ENCODE measurements around the gene REG3G.

DNA sequence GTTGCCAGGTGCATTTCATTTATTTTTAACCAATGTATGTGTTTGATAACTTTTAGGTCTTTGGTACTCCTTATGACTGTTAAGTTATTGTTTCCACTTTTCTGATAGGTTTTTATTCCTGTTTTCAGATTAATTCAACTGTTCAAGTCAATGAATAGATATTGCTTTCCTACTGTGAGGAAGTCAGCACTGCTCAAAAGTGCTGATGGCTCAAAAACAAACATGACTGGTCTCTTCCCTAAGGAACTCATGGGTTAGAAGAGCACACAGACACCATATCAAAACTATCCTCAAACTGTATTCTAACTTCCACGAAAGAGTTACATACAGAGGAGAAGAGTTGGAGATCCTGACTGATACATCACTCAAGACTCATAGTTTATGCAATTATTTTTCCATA, 39.9 kb upstream of the REG3G start:
- TF ChIP-seq, protein P1, sequence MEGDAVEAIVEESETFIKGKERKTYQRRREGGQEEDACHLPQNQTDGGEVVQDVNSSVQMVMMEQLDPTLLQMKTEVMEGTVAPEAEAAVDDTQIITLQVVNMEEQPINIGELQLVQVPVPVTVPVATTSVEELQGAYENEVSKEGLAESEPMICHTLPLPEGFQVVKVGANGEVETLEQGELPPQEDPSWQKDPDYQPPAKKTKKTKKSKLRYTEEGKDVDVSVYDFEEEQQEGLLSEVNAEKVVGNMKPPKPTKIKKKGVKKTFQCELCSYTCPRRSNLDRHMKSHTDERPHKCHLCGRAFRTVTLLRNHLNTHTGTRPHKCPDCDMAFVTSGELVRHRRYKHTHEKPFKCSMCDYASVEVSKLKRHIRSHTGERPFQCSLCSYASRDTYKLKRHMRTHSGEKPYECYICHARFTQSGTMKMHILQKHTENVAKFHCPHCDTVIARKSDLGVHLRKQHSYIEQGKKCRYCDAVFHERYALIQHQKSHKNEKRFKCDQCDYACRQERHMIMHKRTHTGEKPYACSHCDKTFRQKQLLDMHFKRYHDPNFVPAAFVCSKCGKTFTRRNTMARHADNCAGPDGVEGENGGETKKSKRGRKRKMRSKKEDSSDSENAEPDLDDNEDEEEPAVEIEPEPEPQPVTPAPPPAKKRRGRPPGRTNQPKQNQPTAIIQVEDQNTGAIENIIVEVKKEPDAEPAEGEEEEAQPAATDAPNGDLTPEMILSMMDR (conservative IDR thresholded peaks at IDR 0.05 in 1 of 2, IDR thresholded peaks at IDR 0.05 in 1 of 2; ENCODE audit: low read depth in 1 of 2, low read length in 2 of 2) = no peak
- TF ChIP-seq EZH2 (IDR thresholded peaks at IDR 0.05; ENCODE audit: low read length, missing control alignments) = no peak

Data from fibroblast of lung (primary cell).